Bronchial epithelial cell (primary cell): ENCODE results near the gene FIBCD1. TPM values are rescaled to one million over a fixed set of nuclear protein-coding genes. Genes with fewer than 3 reads are reported as not detected.
"Not testable (repeated sequence)": the region's sequence is repeated elsewhere in the genome, so short reads cannot be mapped to it uniquely, and the experiment has no call there.

ENCODE experiments used
- DNase-seq: peaks from one replicate; pipeline ENCODE4 v3.0.0-alpha.2; 2010; ENCODE audit warnings: low read depth
- FAIRE-seq: peaks from 2 replicates; lab custom pipeline; 2011; peaks lifted over from hg19 to GRCh38; lab: Jason Lieb, UNC
- H3K27me3 ChIP-seq: 2 replicates; pipeline ENCODE4 v1.5.1; 2011; ENCODE audit warnings: low read length; ENCODE audit not compliant: control insufficient read depth, insufficient read depth
- H3K36me3 ChIP-seq: 2 replicates; pipeline ENCODE4 v1.5.1; 2011; ENCODE audit warnings: low read length; ENCODE audit not compliant: control insufficient read depth, insufficient read depth
- H3K4me3 ChIP-seq: 2 replicates; pipeline ENCODE4 v1.5.1; 2011; ENCODE audit warnings: mild to moderate bottlenecking, low read depth, low read length, control low read depth
- CTCF ChIP-seq: IDR thresholded peaks from 2 replicates; pipeline ENCODE4 v1.5.1; 2011; ENCODE audit warnings: mild to moderate bottlenecking, moderate library complexity, low read length, control low read depth, inconsistent platforms; ENCODE audit not compliant: insufficient read depth, severe bottlenecking
- total RNA-seq: library from RNA; depleted of rRNA; stranded (reverse); fragments of >200 nt; gene quantifications from 2 replicates; pipeline ENCODE4 v1.2.1, GENCODE V29; 2014

FIBCD1 gene
- total RNA-seq, 1 donor from 2014 or later = 0.26 TPM

- DNase-seq (no peak), FAIRE-seq (no peak)
- no peak for TF ChIP-seq CTCF
- no peak overlapping the region for H3K4me3 ChIP-seq
- no peaks in the 10 kb centered on the region for H3K27me3 ChIP-seq
- H3K36me3 ChIP-seq = no peaks in the 10 kb centered on the region
These were observed 21.7 kb upstream of the FIBCD1 start for GRCh38 chr9:130960522-130961378.

GRCh38 chr9:130959809-130960334 lies 20.8 kb upstream of the FIBCD1 start:
- Histone ChIP-seq H3K4me3 (no peak overlapping the region), H3K36me3 (no peaks in the 10 kb centered on the region), H3K27me3 (no peaks in the 10 kb centered on the region)
- no peak for FAIRE-seq
- no peak for TF ChIP-seq CTCF
- DNase-seq = no peak

GRCh38 chr9:130958564-130958963 lies 19.5 kb upstream of the FIBCD1 start:
- DNase-seq, FAIRE-seq, H3K36me3 ChIP-seq, H3K4me3 ChIP-seq, H3K27me3 ChIP-seq: not testable (repeated sequence)

- Histone ChIP-seq H3K27me3 (no peaks in the 10 kb centered on the region), H3K36me3 (no peaks in the 10 kb centered on the region), H3K4me3 (no peak overlapping the region)
- TF ChIP-seq CTCF = no peak
- FAIRE-seq = no peak
- DNase-seq = no peak
These were observed 18.6 kb upstream of the FIBCD1 start for GRCh38 chr9:130957451-130958203.

GRCh38 chr9:130956636-130957450 lies 17.8 kb upstream of the FIBCD1 start:
- no peak for TF ChIP-seq CTCF
- no peaks in the 10 kb centered on the region for H3K36me3 ChIP-seq
- H3K27me3 ChIP-seq = no peaks in the 10 kb centered on the region
- FAIRE-seq (no peak), DNase-seq (no peak)
- H3K4me3 ChIP-seq = no peak overlapping the region
